ENCODE measurements around the gene MAP2K1. TPM values are rescaled to one million over a fixed set of nuclear protein-coding genes. Genes with fewer than 3 reads are reported as not detected.

Gene MAP2K1
- total RNA-seq, 1 donor from 2014 or later = 66.5 TPM

GRCh38 chr15:66433726-66434125 is 47.0 kb downstream of the MAP2K1 start:
- no peaks in the 10 kb centered on the region for H3K27me3 Mint-ChIP-seq (ENCODE audit: low read depth, unreplicated experiment)
- Histone ChIP-seq H2AFZ (ENCODE audit: low read depth, low read length) (no peak overlapping the region), H3K4me2 (ENCODE audit: low read length) (no peak overlapping the region), H3K27me3 (ENCODE audit: insufficient read depth, low read length) (no peaks in the 10 kb centered on the region), H3K9me3 (ENCODE audit: insufficient read depth, low read depth, low read length) (no peaks in the 10 kb centered on the region), H3K9ac (ENCODE audit: low read length) (no peak overlapping the region), H3K4me1 (ENCODE audit: insufficient read depth, low read length) (no peaks in the 10 kb centered on the region), H3K36me3 (ENCODE audit: insufficient read depth, low read length) (peaks cover 23% of the 10 kb centered on the region), H4K20me1 (ENCODE audit: insufficient read depth, low read length) (peaks cover 65% of the 10 kb centered on the region), H3K27ac (ENCODE audit: low read depth, low read length) (no peak overlapping the region), H3K79me2 (ENCODE audit: insufficient read depth, low read length) (peaks cover 47% of the 10 kb centered on the region), H3K4me3 (ENCODE audit: insufficient read depth, low read depth, low read length) (no peak overlapping the region)
- no peak overlapping the region for H3K4me3 Mint-ChIP-seq (ENCODE audit: unreplicated experiment)
- DNase-seq (ENCODE audit: low read depth) = no peak
- peaks cover 7% of the 10 kb centered on the region for H3K4me1 Mint-ChIP-seq (ENCODE audit: low read depth, unreplicated experiment)
- TF ChIP-seq CTCF (IDR thresholded peaks at IDR 0.05; ENCODE audit: insufficient read depth, low read depth, low read length) (no peak), EZH2 (IDR thresholded peaks at IDR 0.05; ENCODE audit: insufficient read depth, low read length) (no peak)
- no peaks in the 10 kb centered on the region for H3K9me3 Mint-ChIP-seq (ENCODE audit: unreplicated experiment)
- H3K27ac Mint-ChIP-seq (ENCODE audit: unreplicated experiment) = no peak overlapping the region
- H3K36me3 Mint-ChIP-seq (ENCODE audit: low read depth, unreplicated experiment) = peaks cover 23% of the 10 kb centered on the region
- no peak for FAIRE-seq

GRCh38 chr15:66440501-66440900 is 53.8 kb downstream of the MAP2K1 start:
- Histone ChIP-seq H3K4me1 (ENCODE audit: insufficient read depth, low read length) (no peaks in the 10 kb centered on the region), H3K4me3 (ENCODE audit: insufficient read depth, low read depth, low read length) (no peak overlapping the region), H2AFZ (ENCODE audit: low read depth, low read length) (no peak overlapping the region), H4K20me1 (ENCODE audit: insufficient read depth, low read length) (peaks cover 8% of the 10 kb centered on the region), H3K9ac (ENCODE audit: low read length) (no peak overlapping the region), H3K27me3 (ENCODE audit: insufficient read depth, low read length) (no peaks in the 10 kb centered on the region), H3K4me2 (ENCODE audit: low read length) (no peak overlapping the region), H3K36me3 (ENCODE audit: insufficient read depth, low read length) (peaks cover 32% of the 10 kb centered on the region), H3K9me3 (ENCODE audit: insufficient read depth, low read depth, low read length) (no peaks in the 10 kb centered on the region), H3K27ac (ENCODE audit: low read depth, low read length) (no peak overlapping the region), H3K79me2 (ENCODE audit: insufficient read depth, low read length) (no peaks in the 10 kb centered on the region)
- no peak overlapping the region for H3K4me3 Mint-ChIP-seq (ENCODE audit: unreplicated experiment)
- DNase-seq (ENCODE audit: low read depth) = no peak
- H3K27ac Mint-ChIP-seq (ENCODE audit: unreplicated experiment) = no peak overlapping the region
- no peak for FAIRE-seq
- TF ChIP-seq EZH2 (IDR thresholded peaks at IDR 0.05; ENCODE audit: insufficient read depth, low read length) (no peak), CTCF (IDR thresholded peaks at IDR 0.05; ENCODE audit: insufficient read depth, low read depth, low read length) (no peak)
- peaks cover 2% of the 10 kb centered on the region for H3K4me1 Mint-ChIP-seq (ENCODE audit: low read depth, unreplicated experiment)
- H3K36me3 Mint-ChIP-seq (ENCODE audit: low read depth, unreplicated experiment) = peaks cover 31% of the 10 kb centered on the region
- no peaks in the 10 kb centered on the region for H3K9me3 Mint-ChIP-seq (ENCODE audit: unreplicated experiment)
- no peaks in the 10 kb centered on the region for H3K27me3 Mint-ChIP-seq (ENCODE audit: low read depth, unreplicated experiment)

- Histone ChIP-seq H3K4me1 (ENCODE audit: insufficient read depth, low read length) (peaks cover 6% of the 10 kb centered on the region), H2AFZ (ENCODE audit: low read depth, low read length) (no peak overlapping the region), H3K9me3 (ENCODE audit: insufficient read depth, low read depth, low read length) (no peaks in the 10 kb centered on the region), H3K36me3 (ENCODE audit: insufficient read depth, low read length) (peaks cover 6% of the 10 kb centered on the region), H4K20me1 (ENCODE audit: insufficient read depth, low read length) (peaks cover 7% of the 10 kb centered on the region), H3K4me3 (ENCODE audit: insufficient read depth, low read depth, low read length) (no peak overlapping the region), H3K27ac (ENCODE audit: low read depth, low read length) (no peak overlapping the region), H3K4me2 (ENCODE audit: low read length) (no peak overlapping the region), H3K79me2 (ENCODE audit: insufficient read depth, low read length) (no peaks in the 10 kb centered on the region), H3K9ac (ENCODE audit: low read length) (no peak overlapping the region), H3K27me3 (ENCODE audit: insufficient read depth, low read length) (no peaks in the 10 kb centered on the region)
- no peaks in the 10 kb centered on the region for H3K27me3 Mint-ChIP-seq (ENCODE audit: low read depth, unreplicated experiment)
- TF ChIP-seq EZH2 (IDR thresholded peaks at IDR 0.05; ENCODE audit: insufficient read depth, low read length) = no peak
- TF ChIP-seq CTCF (IDR thresholded peaks at IDR 0.05; ENCODE audit: insufficient read depth, low read depth, low read length) = no peak
- H3K4me1 Mint-ChIP-seq (ENCODE audit: low read depth, unreplicated experiment) = no peaks in the 10 kb centered on the region
- FAIRE-seq = no peak
- H3K27ac Mint-ChIP-seq (ENCODE audit: unreplicated experiment) = no peak overlapping the region
- H3K36me3 Mint-ChIP-seq (ENCODE audit: low read depth, unreplicated experiment) = peaks cover 24% of the 10 kb centered on the region
- H3K9me3 Mint-ChIP-seq (ENCODE audit: unreplicated experiment) = no peaks in the 10 kb centered on the region
- H3K4me3 Mint-ChIP-seq (ENCODE audit: unreplicated experiment) = no peak overlapping the region
- no peak for DNase-seq (ENCODE audit: low read depth)
Observed at GRCh38 chr15:66452420-66452819, 65.7 kb downstream of the MAP2K1 start.
